ENCODE results near the gene AARSD1. TPM values are rescaled to one million over a fixed set of nuclear protein-coding genes. Genes with fewer than 3 reads are reported as not detected.
"Not testable (repeated sequence)": the region's sequence is repeated elsewhere in the genome, so short reads cannot be mapped to it uniquely, and the experiment has no call there.

The AARSD1 gene
- total RNA-seq, 1 experiment from 2014 or later = 28.7 TPM

GRCh38 chr17:42991471-42991870 lies 27.2 kb upstream of the AARSD1 start:
- no peak for DNase-seq
- H3K27me3 ChIP-seq (ENCODE audit: control insufficient read depth, insufficient read depth, low read length) = no peaks in the 10 kb centered on the region
- peaks cover 19% of the 10 kb centered on the region for H3K36me3 ChIP-seq (replicated peaks; ENCODE audit: control insufficient read depth, insufficient read depth, low read length)
- H3K4me3 ChIP-seq (ENCODE audit: insufficient read depth, low read depth, low read length) = no peak overlapping the region

DNA sequence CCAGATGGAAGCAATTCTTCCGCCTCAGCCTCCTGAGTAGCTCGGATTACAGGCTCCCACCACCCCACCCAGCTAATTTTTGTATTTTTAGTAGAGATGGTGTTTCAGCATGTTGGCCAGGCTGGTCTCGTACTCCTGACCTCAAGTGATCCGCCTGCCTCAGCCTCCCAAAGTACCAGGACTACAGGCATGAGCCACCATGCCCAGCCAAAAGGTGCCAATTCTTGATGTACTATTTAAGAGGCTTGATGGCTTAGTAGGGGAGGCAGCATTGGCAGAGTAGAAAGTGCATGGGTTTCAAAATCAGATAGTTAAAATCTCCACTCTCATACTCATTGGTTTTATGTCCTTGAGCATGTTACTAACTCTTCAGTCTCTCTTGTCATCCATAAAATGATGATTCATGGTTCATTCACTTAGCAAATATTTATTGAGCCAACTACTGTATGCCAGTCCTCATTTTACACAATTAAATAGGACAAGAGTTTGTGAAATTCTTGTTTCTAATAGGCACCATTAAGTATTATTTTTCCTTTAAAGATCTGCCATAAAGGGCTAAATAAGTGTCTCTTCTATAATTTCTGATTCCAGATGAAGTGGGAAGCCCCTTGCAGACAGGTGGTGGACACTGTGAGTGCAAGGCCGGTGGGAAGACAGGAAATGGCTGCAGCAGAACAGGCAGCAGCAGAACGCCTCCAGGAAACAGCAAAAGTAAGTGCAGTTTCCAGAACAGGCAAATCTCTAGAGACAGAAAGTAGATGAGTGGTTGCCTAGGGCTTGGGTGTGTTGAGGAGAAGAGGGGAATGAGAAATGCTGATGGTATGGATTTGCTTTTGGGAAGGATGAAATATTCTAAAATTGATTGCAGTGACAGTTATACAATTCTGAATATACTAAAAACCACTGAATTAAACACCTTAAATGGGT lies 25.7 kb upstream of the AARSD1 start:
- Histone ChIP-seq H3K36me3 (replicated peaks; ENCODE audit: control insufficient read depth, insufficient read depth, low read length) (peaks cover 19% of the 10 kb centered on the region), H3K27me3 (ENCODE audit: control insufficient read depth, insufficient read depth, low read length) (no peaks in the 10 kb centered on the region), H3K4me3 (ENCODE audit: insufficient read depth, low read depth, low read length) (no peak overlapping the region)
- DNase-seq = no peak

DNA sequence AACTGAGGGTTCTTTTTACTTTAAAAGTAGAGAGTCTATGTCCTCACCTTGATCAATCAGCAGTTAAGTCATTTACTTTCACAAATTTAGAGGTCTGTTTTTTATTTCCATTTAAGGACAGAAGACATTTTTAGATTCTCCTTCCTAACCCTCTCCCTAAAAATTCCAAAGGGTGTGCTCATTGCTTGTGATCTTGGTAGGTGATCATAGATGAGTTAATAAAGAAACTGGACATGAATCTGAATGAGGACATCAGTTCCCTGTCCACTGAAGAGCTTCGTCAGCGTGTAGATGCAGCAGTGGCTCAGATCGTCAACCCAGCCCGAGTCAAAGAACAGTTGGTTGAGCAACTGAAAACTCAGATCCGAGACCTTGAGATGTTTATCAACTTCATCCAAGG lies 24.9 kb upstream of the AARSD1 start:
- no peak overlapping the region for H3K4me3 ChIP-seq (ENCODE audit: insufficient read depth, low read depth, low read length)
- no peaks in the 10 kb centered on the region for H3K27me3 ChIP-seq (ENCODE audit: control insufficient read depth, insufficient read depth, low read length)
- peaks cover 19% of the 10 kb centered on the region for H3K36me3 ChIP-seq (replicated peaks; ENCODE audit: control insufficient read depth, insufficient read depth, low read length)
- no peak for DNase-seq

GRCh38 chr17:42985225-42985624 lies 21.0 kb upstream of the AARSD1 start:
- no peak for DNase-seq
- no peaks in the 10 kb centered on the region for H3K27me3 ChIP-seq (ENCODE audit: control insufficient read depth, insufficient read depth, low read length)
- H3K4me3 ChIP-seq (ENCODE audit: insufficient read depth, low read depth, low read length) = no peak overlapping the region
- H3K36me3 ChIP-seq (replicated peaks; ENCODE audit: control insufficient read depth, insufficient read depth, low read length) = peaks cover 8% of the 10 kb centered on the region

DNA sequence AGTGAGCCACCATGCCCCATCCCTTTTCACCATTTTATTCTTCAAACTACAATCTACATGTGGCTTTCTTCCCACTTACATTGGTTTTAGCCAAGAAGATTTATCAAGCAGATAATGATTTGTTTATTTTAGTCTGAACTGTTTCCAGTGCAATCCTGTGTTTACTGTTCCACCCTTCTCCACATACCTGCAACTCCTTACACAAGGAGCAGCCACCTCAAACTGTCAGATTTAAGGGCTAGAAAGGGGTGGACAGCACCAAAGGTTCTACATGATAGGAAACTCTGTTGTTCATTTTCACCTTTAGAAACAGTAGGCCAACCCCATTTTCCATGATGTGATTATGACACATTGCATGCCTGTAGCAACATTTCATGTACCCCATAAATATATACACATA lies 18.0 kb upstream of the AARSD1 start:
- no peak for DNase-seq
- no peaks in the 10 kb centered on the region for H3K27me3 ChIP-seq (ENCODE audit: control insufficient read depth, insufficient read depth, low read length)
- peaks cover 2% of the 10 kb centered on the region for H3K36me3 ChIP-seq (replicated peaks; ENCODE audit: control insufficient read depth, insufficient read depth, low read length)

GRCh38 chr17:42980766-42981397 lies 16.6 kb upstream of the AARSD1 start:
- DNase-seq = peak; percentile 88
- H3K36me3 ChIP-seq (replicated peaks; ENCODE audit: control insufficient read depth, insufficient read depth, low read length) = no peaks in the 10 kb centered on the region
- H3K27me3 ChIP-seq (ENCODE audit: control insufficient read depth, insufficient read depth, low read length) = no peaks in the 10 kb centered on the region
- peak overlapping the region; percentile 85 for H3K4me3 ChIP-seq (ENCODE audit: insufficient read depth, low read depth, low read length)

More for the DNA sequence above, 18.0 kb upstream of the AARSD1 start:
- H3K4me3 ChIP-seq (ENCODE audit: insufficient read depth, low read depth, low read length) = no peak overlapping the region

- peak; percentile 98 for DNase-seq
- H3K27me3 ChIP-seq (ENCODE audit: control insufficient read depth, insufficient read depth, low read length) = no peaks in the 10 kb centered on the region
- H3K36me3 ChIP-seq (replicated peaks; ENCODE audit: control insufficient read depth, insufficient read depth, low read length) = no peaks in the 10 kb centered on the region
- H3K4me3 ChIP-seq (ENCODE audit: insufficient read depth, low read depth, low read length) = peak within 1 kb of the TSS; percentile 85
Observed at GRCh38 chr17:42980274-42980765, 16.1 kb upstream of the AARSD1 start, which contains the start of gene RUNDC1. RUNDC1 (plus strand) TSS chr17:42980565; CDS start chr17:42980577, 12 bp downstream.

DNA sequence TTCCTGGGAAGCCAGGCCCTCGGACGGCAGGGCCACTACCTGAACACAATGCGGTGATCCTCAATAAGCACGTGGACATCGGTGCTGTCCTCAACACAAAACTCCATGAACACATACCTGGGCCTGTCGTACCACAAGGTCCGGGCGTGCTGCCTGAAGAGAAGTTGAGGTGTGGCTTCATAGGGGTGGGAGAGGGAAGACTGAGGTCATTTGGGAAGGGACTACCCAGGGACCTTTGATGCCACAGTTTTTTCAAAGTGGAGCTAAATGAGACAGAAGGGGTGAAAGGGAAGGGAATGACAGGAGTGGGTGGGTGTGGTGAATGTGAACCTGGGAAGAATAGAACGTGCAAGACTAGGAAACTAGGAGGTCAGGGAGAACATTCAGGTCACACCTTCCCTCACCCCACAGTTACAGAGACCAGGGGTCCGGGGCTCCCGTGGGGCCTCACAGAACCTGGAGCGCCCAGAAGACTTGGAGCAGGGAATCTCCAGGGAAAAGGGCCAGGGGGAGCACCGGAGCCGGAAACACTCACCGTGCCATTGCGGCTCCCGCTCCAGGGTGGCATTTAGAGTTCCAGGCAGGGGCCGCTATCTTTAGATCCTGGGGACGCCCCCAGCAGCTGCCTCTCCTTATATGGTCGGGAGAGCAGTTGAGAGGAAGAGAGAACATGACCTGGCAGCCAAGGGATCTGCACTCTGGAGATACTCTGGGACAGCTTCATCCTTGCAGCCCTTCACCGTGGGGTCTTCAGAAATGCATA lies 15.4 kb upstream of the AARSD1 start, which contains the start of gene PTGES3L:
PTGES3L (minus strand) TSS at position 570 of the 763 bp plus-strand sequence; CDS start at position 543, 27 bp downstream.
- no peaks in the 10 kb centered on the region for H3K36me3 ChIP-seq (replicated peaks; ENCODE audit: control insufficient read depth, insufficient read depth, low read length)
- H3K27me3 ChIP-seq (ENCODE audit: control insufficient read depth, insufficient read depth, low read length) = no peaks in the 10 kb centered on the region
- peak within 1 kb of the TSS; percentile 85 for H3K4me3 ChIP-seq (ENCODE audit: insufficient read depth, low read depth, low read length)
- DNase-seq = peak; percentile 85

- DNase-seq; H3K27me3 ChIP-seq (ENCODE audit: control insufficient read depth, insufficient read depth, low read length); H3K4me3 ChIP-seq (ENCODE audit: insufficient read depth, low read depth, low read length); H3K36me3 ChIP-seq (replicated peaks; ENCODE audit: control insufficient read depth, insufficient read depth, low read length): not testable (repeated sequence)
Observed at GRCh38 chr17:42975701-42976100, 11.4 kb upstream of the AARSD1 start.

DNA sequence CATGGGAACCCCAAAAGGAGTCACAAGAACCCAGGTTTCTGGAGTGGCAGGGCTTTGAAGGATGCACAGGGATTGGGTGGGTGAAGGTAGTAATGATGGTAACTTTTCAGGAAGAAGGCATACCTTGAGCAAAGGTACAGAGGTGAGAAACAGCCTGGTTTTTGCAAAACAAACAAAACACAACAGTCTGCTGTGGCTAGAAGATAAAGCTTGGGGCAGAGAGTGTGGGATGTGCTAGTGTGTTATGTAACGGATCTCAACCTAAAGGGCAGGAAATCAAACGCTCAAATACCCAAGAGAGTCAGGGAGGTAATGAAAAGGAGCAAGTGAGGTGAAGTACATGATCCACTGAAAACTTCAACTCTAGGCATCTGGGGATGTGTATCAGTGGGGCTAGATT lies 11.0 kb upstream of the AARSD1 start:
- DNase-seq = no peak
- no peak overlapping the region for H3K4me3 ChIP-seq (ENCODE audit: insufficient read depth, low read depth, low read length)
- H3K27me3 ChIP-seq (ENCODE audit: control insufficient read depth, insufficient read depth, low read length) = no peaks in the 10 kb centered on the region
- no peaks in the 10 kb centered on the region for H3K36me3 ChIP-seq (replicated peaks; ENCODE audit: control insufficient read depth, insufficient read depth, low read length)

GRCh38 chr17:42973323-42973722 lies 9.1 kb upstream of the AARSD1 start:
- not testable (repeated sequence) for H3K36me3 ChIP-seq (replicated peaks; ENCODE audit: control insufficient read depth, insufficient read depth, low read length); DNase-seq; H3K27me3 ChIP-seq (ENCODE audit: control insufficient read depth, insufficient read depth, low read length); H3K4me3 ChIP-seq (ENCODE audit: insufficient read depth, low read depth, low read length)

DNA sequence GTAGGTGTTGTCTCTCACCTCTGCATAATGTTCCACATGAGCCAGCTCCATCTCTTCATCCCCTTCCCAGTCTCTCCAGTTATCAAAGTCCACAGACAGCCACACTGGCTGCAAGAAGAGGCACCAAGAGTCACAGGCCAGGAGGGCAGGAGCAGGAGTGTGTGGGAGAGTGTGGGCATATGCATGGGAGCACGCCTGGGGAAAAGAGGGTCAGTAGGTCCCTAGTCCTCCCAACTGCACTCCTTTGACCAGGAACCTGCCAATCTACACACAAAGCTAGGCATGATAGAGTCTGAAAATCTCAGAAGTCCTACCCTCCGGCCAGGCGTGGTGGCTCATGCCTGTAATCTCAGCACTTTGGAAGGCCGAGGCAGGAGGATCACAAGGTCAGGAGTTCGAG lies 7.3 kb upstream of the AARSD1 start:
- no peaks in the 10 kb centered on the region for H3K27me3 ChIP-seq (ENCODE audit: control insufficient read depth, insufficient read depth, low read length)
- no peaks in the 10 kb centered on the region for H3K36me3 ChIP-seq (replicated peaks; ENCODE audit: control insufficient read depth, insufficient read depth, low read length)
- DNase-seq = no peak
- no peak overlapping the region for H3K4me3 ChIP-seq (ENCODE audit: insufficient read depth, low read depth, low read length)

GRCh38 chr17:42969001-42969581 lies 4.8 kb upstream of the AARSD1 start:
- Histone ChIP-seq H3K27me3 (ENCODE audit: control insufficient read depth, insufficient read depth, low read length) (no peaks in the 10 kb centered on the region), H3K4me3 (ENCODE audit: insufficient read depth, low read depth, low read length) (no peak overlapping the region), H3K36me3 (replicated peaks; ENCODE audit: control insufficient read depth, insufficient read depth, low read length) (no peaks in the 10 kb centered on the region)
- DNase-seq = no peak

DNA sequence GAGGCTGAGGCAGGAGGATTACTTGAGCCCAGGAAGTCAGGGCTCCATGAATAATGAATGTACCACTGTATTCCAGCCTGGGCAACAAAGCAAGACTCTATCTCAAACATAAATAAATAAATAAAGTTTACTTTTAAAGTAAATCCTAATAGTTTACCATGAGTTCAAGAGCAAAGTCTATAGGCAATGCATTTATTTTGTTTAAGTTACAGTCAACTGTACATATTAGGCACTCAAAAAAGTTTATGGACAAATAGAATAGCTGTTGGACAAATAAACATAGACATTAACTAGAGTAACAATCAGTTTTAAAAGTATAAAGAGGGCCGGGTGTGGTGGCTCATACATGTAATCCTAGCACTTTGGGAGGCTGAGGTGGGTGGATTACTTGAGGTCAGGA lies 3.7 kb upstream of the AARSD1 start:
- no peak overlapping the region for H3K4me3 ChIP-seq (ENCODE audit: insufficient read depth, low read depth, low read length)
- H3K36me3 ChIP-seq (replicated peaks; ENCODE audit: control insufficient read depth, insufficient read depth, low read length) = no peaks in the 10 kb centered on the region
- DNase-seq = no peak
- H3K27me3 ChIP-seq (ENCODE audit: control insufficient read depth, insufficient read depth, low read length) = no peaks in the 10 kb centered on the region
